Mesendoderm (in vitro differentiated cells): ENCODE measurements around the gene FYN.
A peak's percentile ranks its signal among the peaks of the same experiment; 100 is the strongest.
"Not testable (repeated sequence)": the region's sequence is repeated elsewhere in the genome, so short reads cannot be mapped to it uniquely, and the experiment has no call there.

Source experiments
- DNase-seq: peaks from one replicate; pipeline ENCODE4 v3.0.0; 2013
- H2AK5ac ChIP-seq: 2 replicates; pipeline ENCODE4 v1.6.1; 2013; ENCODE audit warnings: low read length, inconsistent platforms
- H2BK120ac ChIP-seq: 2 replicates; pipeline ENCODE4 v1.6.1; 2013; ENCODE audit warnings: low read depth, mild to moderate bottlenecking, low read length, moderate library complexity, mixed read lengths
- H2BK15ac ChIP-seq: replicated peaks from 2 replicates; pipeline ENCODE4 v1.6.1; 2013; ENCODE audit warnings: low read depth, mild to moderate bottlenecking, moderate library complexity
- H2BK5ac ChIP-seq: 2 replicates; pipeline ENCODE4 v1.6.1; 2013; ENCODE audit warnings: low read length, inconsistent platforms
- H3K18ac ChIP-seq: 2 replicates; pipeline ENCODE4 v1.6.1; 2013; ENCODE audit warnings: mild to moderate bottlenecking, low read length, mixed read lengths
- H3K23ac ChIP-seq: one replicate; pipeline ENCODE4 v1.6.1; 2013; ENCODE audit warnings: low read length
- H3K27ac ChIP-seq: 2 replicates; pipeline ENCODE4 v1.5.1; 2013; ENCODE audit warnings: low read depth, mild to moderate bottlenecking, inconsistent platforms, low read length, moderate library complexity
- H3K27me3 ChIP-seq: 2 replicates; pipeline ENCODE4 v1.6.1; 2013; ENCODE audit warnings: low read length, control low read depth, mild to moderate bottlenecking, inconsistent platforms; ENCODE audit not compliant: insufficient read depth, poor library complexity
- H3K36me3 ChIP-seq: 2 replicates; pipeline ENCODE4 v1.6.1; 2013; ENCODE audit warnings: low read length, inconsistent platforms; ENCODE audit not compliant: control insufficient read depth, insufficient read depth
- H3K4ac ChIP-seq: one replicate; pipeline ENCODE4 v1.6.1; 2013; ENCODE audit warnings: low read depth, mild to moderate bottlenecking, low read length, moderate library complexity
- H3K4me1 ChIP-seq: 2 replicates; pipeline ENCODE4 v1.6.1; 2013; ENCODE audit warnings: low read depth, low read length, inconsistent platforms; ENCODE audit not compliant: control insufficient read depth
- H3K4me2 ChIP-seq: 2 replicates; pipeline ENCODE4 v1.6.1; 2013; ENCODE audit warnings: low read length
- H3K4me3 ChIP-seq: 2 replicates; pipeline ENCODE4 v1.5.1; 2013; ENCODE audit warnings: mild to moderate bottlenecking, low read length
- H3K56ac ChIP-seq: one replicate; pipeline ENCODE4 v1.6.1; 2013; ENCODE audit warnings: low read length
- H3K79me1 ChIP-seq: 2 replicates; pipeline ENCODE4 v1.6.1; 2013; ENCODE audit warnings: low read length, inconsistent platforms
- H3K79me2 ChIP-seq: 2 replicates; pipeline ENCODE4 v1.6.1; 2013; ENCODE audit warnings: mild to moderate bottlenecking, low read length; ENCODE audit not compliant: control insufficient read depth, insufficient read depth
- H3K9ac ChIP-seq: 2 replicates; pipeline ENCODE4 v1.6.1; 2013; ENCODE audit warnings: low read length, inconsistent platforms
- H4K5ac ChIP-seq: one replicate; pipeline ENCODE4 v1.6.1; 2013; ENCODE audit warnings: low read length
- H4K8ac ChIP-seq: one replicate; pipeline ENCODE4 v1.6.1; 2013; ENCODE audit warnings: low read depth, mild to moderate bottlenecking, control low read depth, low read length, moderate library complexity
- WGBS: extraction: QIAGEN DNeasy Blood & Tissue Kit; methylation state at CpG from one replicate; pipeline ENCODE4 v1.1.7; 2013; ENCODE audit warnings: low lambda C conversion rate, missing lambda C conversion rate; ENCODE audit not compliant: insufficient coverage; ENCODE audit errors: extremely low coverage; 5-methylcytosine and 5-hydroxymethylcytosine counted together

FYN gene

GRCh38 chr6:111646942-111647341, 226.3 kb downstream of the FYN start:
- Histone ChIP-seq H3K27me3 (no peaks in the 10 kb centered on the region), H3K79me2 (no peaks in the 10 kb centered on the region), H3K27ac (no peak overlapping the region), H3K36me3 (no peaks in the 10 kb centered on the region), H3K4me3 (no peak overlapping the region), H4K8ac (no peak overlapping the region), H2AK5ac (no peak overlapping the region), H2BK15ac (no peak overlapping the region), H3K18ac (no peak overlapping the region), H4K5ac (no peak overlapping the region), H3K9ac (no peak overlapping the region), H3K79me1 (no peaks in the 10 kb centered on the region), H2BK120ac (no peak overlapping the region), H3K56ac (no peak overlapping the region), H3K23ac (no peak overlapping the region), H3K4me2 (no peak overlapping the region), H3K4me1 (no peaks in the 10 kb centered on the region), H2BK5ac (no peak overlapping the region), H3K4ac (no peak overlapping the region)
- no CpG with 5 or more reads among the region's 8 CpGs for WGBS
- no peak for DNase-seq

- Histone ChIP-seq H2BK5ac (no peak overlapping the region), H2AK5ac (no peak overlapping the region), H3K36me3 (no peaks in the 10 kb centered on the region), H3K9ac (no peak overlapping the region), H3K4me2 (no peak overlapping the region), H3K27me3 (no peaks in the 10 kb centered on the region), H3K4me3 (no peak overlapping the region), H3K79me1 (no peaks in the 10 kb centered on the region), H3K4me1 (no peaks in the 10 kb centered on the region), H2BK15ac (no peak overlapping the region), H3K27ac (no peak overlapping the region), H3K23ac (no peak overlapping the region), H4K5ac (no peak overlapping the region), H3K18ac (no peak overlapping the region), H3K56ac (no peak overlapping the region), H2BK120ac (no peak overlapping the region), H4K8ac (no peak overlapping the region), H3K79me2 (no peaks in the 10 kb centered on the region), H3K4ac (no peak overlapping the region)
- no peak for DNase-seq
- no CpG with 5 or more reads among the region's 2 CpGs for WGBS
Measured at GRCh38 chr6:111646034-111646433, 227.2 kb downstream of the FYN start.

DNA sequence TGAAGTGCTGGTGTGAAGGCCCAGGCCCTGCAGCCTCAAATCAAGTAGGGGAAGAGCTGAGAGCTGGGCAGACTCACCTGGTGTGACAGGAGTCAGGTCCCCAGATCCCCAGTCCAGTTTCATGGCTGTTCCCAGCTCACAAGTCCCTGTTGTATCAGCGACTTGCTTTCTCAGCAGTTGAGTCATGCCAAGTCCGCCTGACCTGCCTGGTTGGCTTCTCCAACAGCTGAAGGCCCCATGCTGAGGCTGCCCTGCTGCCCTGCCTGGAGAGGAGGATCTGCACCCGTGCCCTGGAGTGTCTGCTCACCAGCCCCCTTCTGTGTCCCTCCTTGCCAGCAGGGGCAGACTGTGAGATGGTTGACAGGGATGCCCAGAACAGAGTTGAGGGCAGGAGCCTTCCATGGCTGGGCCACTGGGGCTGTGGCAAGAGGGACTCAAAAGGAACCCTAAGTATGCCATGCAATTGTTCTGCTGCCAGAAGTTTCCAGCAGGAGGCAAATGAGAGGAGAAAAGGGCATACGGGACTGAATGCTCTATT, 228.3 kb downstream of the FYN start:
- H3K23ac ChIP-seq: no peak overlapping the region

GRCh38 chr6:111642463-111643158, 230.6 kb downstream of the FYN start:
- Histone ChIP-seq H2BK5ac (no peak overlapping the region), H3K79me1 (no peaks in the 10 kb centered on the region), H3K23ac (no peak overlapping the region), H4K5ac (no peak overlapping the region), H3K18ac (no peak overlapping the region), H2AK5ac (no peak overlapping the region), H3K4me2 (no peak overlapping the region), H3K9ac (no peak overlapping the region), H3K36me3 (no peaks in the 10 kb centered on the region), H2BK15ac (no peak overlapping the region), H3K27ac (no peak overlapping the region), H3K27me3 (no peaks in the 10 kb centered on the region), H3K56ac (no peak overlapping the region), H2BK120ac (no peak overlapping the region), H3K4ac (no peak overlapping the region), H3K4me1 (no peaks in the 10 kb centered on the region), H3K79me2 (no peaks in the 10 kb centered on the region), H3K4me3 (no peak overlapping the region), H4K8ac (no peak overlapping the region)
- WGBS: no CpG with 5 or more reads among the region's 7 CpGs
- DNase-seq: peak; percentile 79

More for the DNA sequence above, 228.3 kb downstream of the FYN start:
- H2BK5ac ChIP-seq: no peak overlapping the region
- H2AK5ac ChIP-seq: no peak overlapping the region
- H3K9ac ChIP-seq: no peak overlapping the region
- no peak overlapping the region for H2BK120ac ChIP-seq
- no peaks in the 10 kb centered on the region for H3K4me1 ChIP-seq
- H4K5ac ChIP-seq: no peak overlapping the region
- H3K36me3 ChIP-seq: no peaks in the 10 kb centered on the region
- H3K18ac ChIP-seq: no peak overlapping the region
- DNase-seq: no peak
- H3K79me2 ChIP-seq: no peaks in the 10 kb centered on the region
- no peak overlapping the region for H2BK15ac ChIP-seq
- no peak overlapping the region for H4K8ac ChIP-seq
- H3K4me2 ChIP-seq: no peak overlapping the region
- H3K4me3 ChIP-seq: no peak overlapping the region
- no peaks in the 10 kb centered on the region for H3K27me3 ChIP-seq
- no peaks in the 10 kb centered on the region for H3K79me1 ChIP-seq
- H3K56ac ChIP-seq: no peak overlapping the region
- no peak overlapping the region for H3K4ac ChIP-seq
- H3K27ac ChIP-seq: no peak overlapping the region
- no CpG with 5 or more reads among the region's 4 CpGs for WGBS

- Histone ChIP-seq H4K5ac (no peak overlapping the region), H3K4me1 (no peaks in the 10 kb centered on the region), H3K4me2 (no peak overlapping the region), H3K4ac (no peak overlapping the region), H3K27ac (no peak overlapping the region), H3K79me2 (no peaks in the 10 kb centered on the region), H4K8ac (no peak overlapping the region), H3K79me1 (no peaks in the 10 kb centered on the region), H3K36me3 (no peaks in the 10 kb centered on the region), H3K23ac (no peak overlapping the region), H3K9ac (no peak overlapping the region), H2BK15ac (no peak overlapping the region), H2BK120ac (no peak overlapping the region), H3K56ac (no peak overlapping the region), H2AK5ac (no peak overlapping the region), H3K4me3 (no peak overlapping the region), H3K18ac (no peak overlapping the region), H3K27me3 (no peaks in the 10 kb centered on the region), H2BK5ac (no peak overlapping the region)
- DNase-seq: no peak
Measured at GRCh38 chr6:111639266-111639665, 234.0 kb downstream of the FYN start.

DNA sequence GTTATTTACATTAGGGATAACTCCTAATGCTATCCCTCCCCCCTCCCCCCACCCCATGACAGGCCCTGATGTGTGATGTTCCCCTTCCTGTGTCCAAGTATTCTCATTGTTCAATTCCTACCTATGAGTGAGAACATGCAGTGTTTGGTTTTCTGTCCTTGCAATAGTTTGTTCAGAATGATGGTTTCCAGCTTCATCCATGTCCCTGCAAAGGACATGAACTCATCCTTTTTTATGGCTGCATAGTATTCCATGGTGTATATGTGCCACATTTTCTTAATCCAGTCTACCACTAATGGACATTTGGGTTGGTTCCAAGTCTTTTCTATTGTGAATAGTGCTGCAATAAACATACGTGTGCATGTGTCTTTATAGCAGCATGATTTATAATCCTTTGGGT, 238.3 kb downstream of the FYN start:
- no CpG with 5 or more reads among the region's 1 CpG for WGBS
- H3K4me3 ChIP-seq, H3K36me3 ChIP-seq: not testable (repeated sequence)

More for the DNA sequence above, 238.3 kb downstream of the FYN start:
- not testable (repeated sequence) for H3K56ac ChIP-seq, H2BK120ac ChIP-seq, H2AK5ac ChIP-seq, H3K79me1 ChIP-seq, H4K8ac ChIP-seq, H3K27ac ChIP-seq, H2BK5ac ChIP-seq, H3K79me2 ChIP-seq, H3K27me3 ChIP-seq, H2BK15ac ChIP-seq, H4K5ac ChIP-seq, H3K23ac ChIP-seq, H3K4ac ChIP-seq, H3K18ac ChIP-seq, H3K4me2 ChIP-seq, H3K4me1 ChIP-seq, H3K9ac ChIP-seq, DNase-seq
